A549 (cell line): ENCODE measurements around the gene STBD1.

Source experiments
- BCL3 ChIP-seq: fragments of >200 bp; sonication (Bioruptor Twin); formaldehyde crosslinking; IDR thresholded peaks from 3 replicates; pipeline ENCODE4 v1.6.1; 2016
- CTCF ChIP-seq: fragments of >200 bp; sonication (Bioruptor Twin); formaldehyde crosslinking; IDR thresholded peaks from 3 replicates; pipeline ENCODE4 v1.5.1; 2016
- EHF ChIP-seq: fragments of 250-450 bp; sonication (Bioruptor Pico); IDR thresholded peaks from 2 replicates; pipeline ENCODE4 v1.5.0; 2020; ENCODE audit warnings: mild to moderate bottlenecking
- EP300 ChIP-seq, 2 experiments: fragments of >200 bp; sonication (Bioruptor Twin); formaldehyde crosslinking; IDR thresholded peaks; 2 replicates in 1 of 2; 3 replicates in 1 of 2; pipeline ENCODE4 v1.6.1; 2016 to 2017
- FOSB ChIP-seq: fragments of 250-450 bp; sonication (Bioruptor Pico); IDR thresholded peaks from 2 replicates; pipeline ENCODE4 v1.5.0; 2020; ENCODE audit warnings: mild to moderate bottlenecking, moderate library complexity
- FOSL2 ChIP-seq, 2 experiments: fragments of 450-650 bp in 1 of 2; fragments of >200 bp in 1 of 2; sonication (Bioruptor Twin) in 1 of 2; formaldehyde crosslinking; IDR thresholded peaks; 2 replicates each; pipeline versions ENCODE4 v1.5.0 to v1.6.1; 2016 to 2020; ENCODE audit warnings: mild to moderate bottlenecking in 1 of 2, moderate library complexity in 1 of 2
- KDM5A ChIP-seq: fragments of 200-600 bp; sonication (generic); IDR thresholded peaks from 2 replicates; pipeline ENCODE4 v1.6.1; 2016; ENCODE audit warnings: antibody characterized with exemption, mild to moderate bottlenecking
- MYC ChIP-seq: IDR thresholded peaks from 2 replicates; pipeline ENCODE4 v1.6.1; 2012; ENCODE audit warnings: mild to moderate bottlenecking, inconsistent platforms, low read length, improper control_type of control experiment, borderline replicate concordance
- NFE2L2 ChIP-seq: fragments of 150-350 bp; conservative IDR thresholded peaks from 2 replicates; pipeline ENCODE4 v1.6.1; 2014; ENCODE audit warnings: low read length
- REST ChIP-seq: fragments of 200-600 bp; sonication (generic); IDR thresholded peaks from 2 replicates; pipeline ENCODE4 v1.6.1; 2016; ENCODE audit warnings: antibody characterized with exemption, mild to moderate bottlenecking, moderate library complexity
- RFX5 ChIP-seq: fragments of 450-650 bp; IDR thresholded peaks from 2 replicates; pipeline ENCODE4 v1.7.1; 2014; ENCODE audit warnings: antibody characterized with exemption, mild to moderate bottlenecking, moderate library complexity
- TP53 ChIP-seq: fragments of 250-450 bp; sonication (Bioruptor Pico); IDR thresholded peaks from 2 replicates; pipeline ENCODE4 v1.5.0; 2021; ENCODE audit warnings: mild to moderate bottlenecking, moderate library complexity
- USF2 ChIP-seq: fragments of 450-650 bp; IDR thresholded peaks from 2 replicates; pipeline ENCODE4 v1.6.1; 2014; ENCODE audit warnings: antibody characterized with exemption
- ZFP36 ChIP-seq: fragments of 450-650 bp; IDR thresholded peaks from 2 replicates; pipeline ENCODE4 v1.6.1; 2014; ENCODE audit warnings: borderline replicate concordance; ENCODE audit not compliant: partially characterized antibody

- TF ChIP-seq CTCF (no peak), ZFP36 (no peak), BCL3 (no peak), RFX5 (no peak), NFE2L2 (no peak), KDM5A (no peak), MYC (no peak), FOSL2 (IDR thresholded peaks at IDR 0.05) (no peak), FOSL2 (CRISPR knock-in tag; IDR thresholded peaks at IDR 0.05) (no peak), FOSB (CRISPR knock-in tag) (no peak), EP300 (IDR thresholded peaks at IDR 0.05) (no peak), USF2 (no peak), EHF (no peak), REST (no peak), TP53 (CRISPR knock-in tag) (no peak)
Measured at GRCh38 chr4:76272582-76272981, 34.0 kb upstream of the STBD1 start.
